Kidney tubule cell (primary cell): Measurements from ENCODE around the gene VSTM2B.

ENCODE experiments used
- DNase-seq: peaks from one replicate; pipeline ENCODE4 v3.0.0-alpha.2; 2018; ENCODE audit warnings: low spot score

Gene VSTM2B

DNA sequence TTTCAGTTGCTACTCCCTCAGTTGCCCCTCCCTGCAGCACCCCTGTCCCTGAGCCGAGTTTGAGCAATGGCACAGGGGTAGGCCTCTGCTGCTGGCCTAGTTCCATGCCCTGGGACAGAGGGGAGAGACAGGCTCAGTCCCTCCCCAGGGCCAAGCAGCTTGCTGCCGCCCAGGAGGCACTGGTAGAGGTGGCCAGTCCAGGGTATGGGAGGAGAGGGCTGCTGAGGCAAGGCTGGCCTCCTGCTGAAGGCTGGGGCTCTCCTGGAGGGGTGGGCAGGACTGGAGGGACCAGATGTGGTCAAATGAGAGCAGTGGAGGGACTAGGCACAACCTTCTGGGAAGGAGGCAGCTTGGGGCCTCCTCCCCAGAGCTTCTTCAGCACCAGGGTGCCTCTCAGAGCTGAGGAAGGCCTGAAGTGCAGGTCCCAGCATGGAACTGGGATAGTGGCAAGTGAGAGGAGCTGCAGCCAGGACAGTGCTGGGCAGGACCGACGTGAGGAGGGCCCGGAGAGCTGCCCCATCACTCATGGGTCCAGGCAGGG lies 29.8 kb upstream of the VSTM2B start:
- DNase-seq = no peak

DNA sequence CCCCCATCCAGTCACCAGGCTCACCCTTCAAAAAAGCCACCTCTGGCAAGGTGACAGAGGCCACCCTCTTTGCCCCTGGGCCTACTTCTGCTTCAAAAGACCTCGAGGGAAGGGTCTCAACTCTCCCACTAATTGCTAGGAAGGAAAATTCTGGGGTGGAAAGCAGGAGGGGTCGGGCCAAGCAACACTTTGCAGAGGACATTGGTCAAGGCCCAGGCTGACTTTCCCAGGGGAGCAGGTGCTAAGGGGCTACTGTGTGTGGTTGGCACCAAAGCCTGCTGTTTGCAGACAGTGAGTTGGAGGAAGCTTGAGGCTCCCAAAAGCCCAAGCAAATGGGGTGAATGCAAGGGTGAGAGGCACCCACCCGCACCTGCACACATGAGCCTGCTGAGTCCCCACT lies 28.6 kb upstream of the VSTM2B start:
- DNase-seq = no peak

DNA sequence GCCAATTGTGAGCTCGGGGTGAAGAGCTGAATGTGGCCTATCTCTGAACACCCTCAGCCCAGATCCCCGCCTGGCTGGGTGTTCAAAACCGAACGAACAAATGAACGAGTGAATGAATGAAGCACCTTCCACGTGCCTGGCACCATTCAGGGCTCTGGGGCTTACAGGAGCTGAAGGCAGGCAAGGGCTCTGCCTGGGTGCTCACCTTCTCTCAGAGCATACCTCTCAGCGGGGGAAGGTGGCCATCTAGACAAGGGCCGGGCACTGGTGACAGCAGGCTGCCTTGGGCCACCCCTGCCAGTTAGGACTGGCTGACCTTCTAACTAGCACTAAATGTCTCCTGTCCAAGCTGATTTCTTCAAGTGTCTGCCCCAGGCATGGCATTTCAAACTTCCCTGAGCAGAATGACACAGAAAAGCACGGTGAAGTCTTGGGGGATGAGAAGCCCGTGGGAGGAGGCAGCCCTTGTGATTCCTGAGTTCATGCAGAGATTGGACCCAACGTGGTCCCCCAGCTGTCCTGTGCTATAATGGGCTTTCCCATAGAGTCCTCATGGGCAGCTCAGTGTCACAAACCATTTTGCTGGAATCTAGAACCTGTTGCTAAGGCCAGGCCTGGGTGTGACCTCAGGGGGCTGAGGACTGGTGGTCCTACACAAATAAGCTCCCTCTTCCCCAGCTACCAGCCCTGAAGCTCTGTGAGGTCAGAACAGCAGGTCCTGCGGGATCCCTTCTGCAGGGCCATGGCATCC lies 27.9 kb upstream of the VSTM2B start:
- DNase-seq = no peak

DNA sequence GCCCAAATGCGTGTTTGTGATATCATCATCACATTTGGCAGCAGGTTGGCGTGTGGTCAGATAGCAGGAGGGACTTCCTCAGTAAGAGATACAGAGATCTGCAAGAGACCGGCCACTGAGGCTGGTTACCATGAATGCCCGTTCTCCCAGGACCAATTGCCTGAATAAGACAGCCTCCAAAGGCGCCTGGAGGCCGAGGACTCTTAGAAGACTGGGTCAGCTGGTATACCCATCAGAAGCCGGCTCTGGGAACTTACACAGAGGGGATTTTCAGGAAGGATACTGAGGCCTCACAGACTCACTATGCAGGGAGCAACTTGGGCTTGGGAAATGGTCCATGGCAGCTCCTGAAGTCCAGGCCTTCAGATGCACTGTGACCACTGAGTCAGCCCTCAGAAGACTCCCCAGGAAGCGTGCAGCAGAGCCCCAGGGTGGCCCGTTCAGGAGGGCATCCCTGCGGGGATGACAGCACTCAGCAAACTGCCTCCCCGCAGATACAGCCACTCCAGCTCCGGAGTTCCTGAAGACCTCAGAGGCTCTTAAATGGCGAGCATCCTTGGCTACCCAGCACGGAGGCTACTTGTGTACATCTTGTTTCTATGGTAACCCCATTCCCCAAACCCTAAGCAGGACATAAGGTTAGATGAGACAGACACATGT lies 26.4 kb upstream of the VSTM2B start:
- no peak for DNase-seq

DNA sequence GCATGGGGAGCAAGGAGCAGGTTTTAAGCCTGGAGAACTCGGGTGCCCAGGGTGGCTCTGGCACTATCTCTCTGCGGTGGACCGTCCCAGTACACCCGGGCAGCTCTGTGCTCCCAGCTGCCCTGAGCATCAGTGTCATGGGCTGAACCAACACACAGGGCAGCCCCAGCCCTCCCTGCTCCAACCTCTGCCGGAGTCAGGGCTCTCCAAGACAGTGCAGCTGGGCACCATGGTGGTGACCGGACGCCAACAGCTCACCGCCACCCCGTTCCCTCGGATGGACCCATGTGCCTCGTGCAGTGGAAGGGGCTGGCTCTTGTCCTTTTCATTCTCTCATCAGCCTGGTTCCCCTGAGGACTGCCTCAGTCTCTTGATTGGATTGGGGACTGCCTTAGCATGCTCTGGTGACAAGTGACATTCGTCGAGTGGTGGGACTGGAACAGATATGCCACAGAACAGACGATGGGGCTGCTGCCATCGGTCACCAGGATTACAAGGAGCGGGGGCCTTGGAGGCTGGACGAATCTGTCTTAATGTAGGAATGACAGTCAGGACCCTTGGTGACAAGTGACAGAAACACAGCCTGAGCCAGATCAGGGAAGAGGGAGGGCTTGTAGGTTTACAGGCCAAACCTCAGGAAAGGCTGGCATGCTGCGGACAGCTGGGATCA lies 25.7 kb upstream of the VSTM2B start:
- no peak for DNase-seq

DNA sequence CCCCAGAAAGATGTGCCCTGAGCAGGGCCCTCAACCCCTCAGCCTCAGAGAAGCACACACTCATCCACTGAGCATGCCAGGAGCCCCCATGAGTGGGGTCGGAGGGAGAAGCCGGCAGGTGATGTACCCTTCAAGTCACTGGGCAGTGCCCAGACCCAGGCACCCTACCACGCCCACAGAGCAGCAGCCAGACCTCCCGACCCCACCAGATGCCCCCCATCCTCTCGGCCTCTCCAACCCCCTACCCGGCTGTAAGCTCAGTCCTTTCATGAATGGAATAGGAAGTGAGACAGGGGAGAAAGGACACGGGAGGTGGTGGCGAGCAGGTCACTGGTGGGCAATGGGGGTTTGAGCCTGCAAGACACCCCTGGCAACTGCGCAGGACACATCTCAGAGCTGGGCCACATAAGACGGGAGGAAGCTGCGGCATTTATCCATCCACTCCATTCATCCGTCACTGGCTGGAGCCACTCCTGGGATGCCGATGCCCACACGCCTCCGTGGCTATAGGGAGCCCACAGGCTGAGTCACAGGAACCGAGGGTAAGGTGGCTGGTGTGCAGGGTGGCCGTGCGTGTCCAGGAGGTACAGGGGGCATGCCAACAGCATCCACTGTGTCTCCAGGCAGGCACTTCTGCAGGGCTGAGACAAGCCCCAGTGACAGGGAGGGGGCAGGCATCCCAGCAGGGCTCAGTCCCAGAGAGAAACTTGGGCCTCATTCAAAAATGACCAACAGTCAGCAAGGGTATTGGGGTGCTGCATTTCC lies 23.8 kb upstream of the VSTM2B start:
- DNase-seq = no peak

DNA sequence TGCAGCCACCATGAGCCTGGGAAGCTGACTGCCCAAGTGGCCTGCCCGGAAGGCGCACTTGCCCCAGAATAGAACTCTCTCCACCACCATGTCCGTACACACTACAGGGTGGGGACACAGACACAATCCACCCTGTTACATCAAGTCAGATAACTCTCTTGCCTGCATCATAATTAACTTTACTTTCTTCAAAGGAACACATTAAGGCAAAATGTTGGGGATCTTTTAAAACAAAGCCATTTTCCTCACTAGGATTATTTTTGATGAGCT lies 23.3 kb upstream of the VSTM2B start:
- DNase-seq = no peak

DNA sequence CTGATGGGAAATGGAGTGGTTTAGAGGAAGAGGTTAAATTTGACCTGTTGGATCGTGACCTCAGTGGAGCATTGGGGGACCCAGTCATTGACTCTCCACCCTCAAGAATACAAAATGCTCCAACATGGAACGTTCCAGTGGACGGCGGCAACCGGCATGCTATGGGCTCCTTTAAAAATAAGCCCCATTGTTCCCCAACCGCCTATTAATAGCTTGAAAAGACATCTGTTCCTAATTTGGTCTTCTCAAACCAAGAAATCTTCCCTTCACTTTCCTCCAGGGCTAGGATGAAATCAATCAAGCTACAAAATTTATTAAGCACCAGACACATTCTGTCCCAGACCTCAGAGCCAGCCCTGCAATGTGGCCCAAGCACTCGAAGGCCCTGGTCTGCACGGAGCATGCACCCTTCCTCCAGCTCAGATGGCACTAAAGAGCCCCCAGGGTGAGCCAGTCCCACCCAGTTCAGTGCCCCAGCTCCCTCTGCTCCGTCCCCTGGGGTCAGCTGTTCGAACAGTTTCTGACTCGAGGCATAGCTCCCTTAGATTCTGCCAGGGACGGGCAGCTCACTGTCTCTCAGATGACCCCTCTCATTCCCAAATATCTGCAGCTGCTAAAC lies 22.5 kb upstream of the VSTM2B start:
- no peak for DNase-seq

DNA sequence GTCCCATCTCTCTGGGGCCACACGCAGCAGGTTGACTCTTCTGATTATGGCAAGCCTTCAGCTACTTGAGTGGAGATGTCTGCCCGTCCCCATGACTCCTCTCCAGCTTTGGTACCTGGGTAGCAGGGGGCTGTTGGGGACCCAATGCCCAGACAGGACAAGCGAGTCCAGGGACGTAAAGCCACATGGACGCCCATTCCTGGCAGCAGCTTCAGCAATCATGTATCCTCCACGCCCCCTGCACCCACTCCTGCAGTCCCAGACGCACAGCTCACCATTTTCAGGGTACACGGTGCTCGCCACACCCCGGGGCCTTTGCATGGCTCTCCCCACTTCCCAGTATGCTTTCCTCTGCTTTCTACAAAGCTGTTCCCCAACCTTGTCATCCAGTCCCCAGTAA lies 22.0 kb upstream of the VSTM2B start:
- no peak for DNase-seq

DNA sequence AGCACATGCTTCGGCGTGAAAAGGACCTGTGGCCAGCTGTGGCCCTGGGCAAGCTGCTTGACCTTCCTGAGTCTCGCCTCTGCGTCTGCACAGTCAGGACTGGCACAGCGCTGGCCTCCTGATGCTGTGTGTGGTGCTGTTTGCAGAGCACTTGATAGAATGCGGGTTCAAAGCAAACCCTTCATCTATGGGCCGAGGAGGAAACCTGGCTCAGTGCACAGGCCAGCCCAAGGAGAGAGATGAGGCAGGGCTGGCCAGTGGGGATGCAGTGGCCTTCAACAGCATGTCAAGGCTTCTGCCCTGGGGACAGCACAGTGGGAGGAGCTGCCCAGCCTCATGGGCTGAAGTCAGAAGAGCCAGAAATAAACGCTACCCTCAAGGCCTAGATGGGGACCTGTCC lies 21.3 kb upstream of the VSTM2B start:
- no peak for DNase-seq

DNA sequence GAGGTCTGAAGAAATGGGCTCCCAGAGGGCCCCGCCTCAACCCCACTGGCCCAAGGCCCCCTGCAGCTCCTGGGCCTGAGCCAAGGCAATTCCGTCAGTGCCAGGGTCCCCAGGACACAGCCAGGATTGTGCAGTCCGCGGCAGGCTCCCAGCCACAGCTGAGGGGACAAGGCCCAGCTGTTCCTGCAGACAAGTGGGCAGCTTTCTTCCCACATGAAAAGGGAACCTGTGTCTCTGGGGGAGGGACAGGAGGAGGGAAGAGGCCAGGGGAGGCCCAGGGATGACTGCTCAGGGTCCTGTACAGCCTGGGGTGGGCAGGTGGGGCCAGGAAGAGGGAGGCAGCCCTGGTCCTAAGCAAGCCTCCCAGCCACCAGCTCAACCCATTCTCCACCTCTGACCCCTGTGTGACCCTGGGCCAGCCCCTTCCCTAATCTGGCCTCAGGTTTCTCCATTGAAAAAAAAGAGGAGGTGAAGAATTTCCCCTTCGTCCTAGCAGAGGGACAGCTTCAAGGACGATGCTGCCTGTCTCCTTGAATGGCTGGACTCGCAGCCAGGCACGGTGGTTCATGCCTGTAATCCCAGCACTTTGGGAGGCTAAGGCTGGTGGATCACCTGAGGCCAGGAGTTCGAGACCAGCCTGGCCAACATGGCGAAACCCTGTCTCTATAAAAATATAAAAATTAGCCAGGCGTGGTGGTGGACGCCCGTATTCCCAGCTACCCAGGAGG lies 20.5 kb upstream of the VSTM2B start:
- DNase-seq = no peak

DNA sequence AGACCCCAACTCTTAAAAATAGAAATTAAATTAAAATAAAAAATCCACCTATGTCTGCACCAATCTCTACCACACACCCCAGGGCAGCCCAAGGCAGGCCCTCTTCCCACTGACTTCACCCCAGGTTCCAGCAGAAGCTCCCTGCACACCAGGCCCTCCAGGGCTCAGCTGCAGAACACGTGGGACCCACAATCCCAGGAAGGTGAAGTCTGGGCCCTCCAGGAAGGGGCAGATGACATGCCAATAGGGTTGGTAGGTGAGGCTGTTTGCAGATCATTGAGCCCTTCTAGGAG lies 19.2 kb upstream of the VSTM2B start:
- no peak for DNase-seq

DNA sequence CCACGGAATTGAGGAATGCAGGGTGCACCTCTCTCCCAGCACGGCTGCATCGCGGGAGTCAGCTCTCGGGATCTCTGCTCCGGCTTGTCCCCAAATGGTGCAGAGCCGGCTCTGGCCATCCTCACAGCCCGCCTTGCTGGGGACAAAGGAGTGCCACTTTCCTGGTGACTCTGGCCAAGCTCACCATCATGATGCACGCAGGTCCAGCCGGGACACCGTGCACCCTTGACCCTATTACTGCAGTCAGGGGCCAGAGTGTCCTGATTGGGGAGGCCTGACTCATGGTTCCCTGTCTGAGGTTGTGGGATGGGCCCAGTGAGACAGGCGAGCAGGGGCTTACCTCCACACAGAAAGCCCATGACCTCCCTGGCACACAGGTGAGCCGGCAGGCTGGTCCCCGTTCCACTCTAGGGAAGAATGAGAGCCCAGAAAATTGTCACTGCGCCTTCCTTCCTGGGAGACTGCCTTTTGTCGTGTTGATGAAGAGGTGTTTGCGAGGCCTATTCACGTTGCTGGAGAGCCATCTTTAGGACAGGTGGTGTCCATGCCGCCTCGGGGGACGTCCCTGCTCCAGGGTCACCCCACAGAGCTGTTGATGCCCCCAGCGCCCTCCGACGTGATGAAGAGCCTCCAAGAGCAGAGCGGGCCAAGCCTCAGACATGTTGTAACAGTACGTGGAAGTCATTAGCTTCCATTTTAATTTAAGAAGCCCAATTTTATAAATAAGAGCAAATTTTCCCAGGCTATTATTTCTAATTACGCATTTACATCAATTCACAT lies 18.5 kb upstream of the VSTM2B start:
- DNase-seq = no peak

DNA sequence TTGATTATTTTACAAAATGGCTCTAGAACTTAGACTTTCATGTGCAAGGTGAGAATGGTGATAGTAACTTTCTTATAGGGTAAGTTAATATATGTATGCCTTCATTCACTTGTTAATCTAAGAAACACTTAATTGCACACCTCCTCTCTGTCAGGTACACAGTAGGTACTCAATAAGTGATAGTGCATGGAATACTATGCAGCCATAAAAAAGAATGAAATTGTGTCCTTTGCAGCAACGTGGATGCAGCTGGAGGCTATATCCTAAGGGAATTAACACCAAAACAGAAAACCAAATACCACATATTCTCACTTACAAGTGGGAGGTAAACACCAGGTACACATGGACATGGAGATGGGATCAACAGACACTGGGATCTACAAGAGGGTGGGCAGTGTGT lies 17.6 kb upstream of the VSTM2B start:
- DNase-seq = no peak

DNA sequence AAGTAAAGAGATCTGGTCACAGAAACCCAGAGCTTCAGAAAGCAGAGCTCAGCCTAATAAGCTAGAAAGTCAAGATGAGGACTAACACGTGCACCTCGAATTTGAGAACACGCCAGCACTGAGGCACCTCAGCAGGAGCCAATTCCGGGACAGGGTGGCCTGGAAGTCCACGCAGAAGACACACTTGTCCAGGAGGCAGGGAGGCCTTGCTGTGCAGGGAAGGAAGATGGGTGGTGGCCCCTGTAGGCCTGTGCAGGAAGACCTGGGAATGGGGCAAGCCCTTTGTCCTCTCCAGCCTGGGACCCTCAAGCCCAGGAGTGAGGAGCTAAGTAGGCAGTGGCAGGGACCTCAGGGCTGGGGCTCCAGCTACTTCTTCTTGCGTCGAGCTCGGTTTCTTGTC lies 16.3 kb upstream of the VSTM2B start:
- DNase-seq = no peak

DNA sequence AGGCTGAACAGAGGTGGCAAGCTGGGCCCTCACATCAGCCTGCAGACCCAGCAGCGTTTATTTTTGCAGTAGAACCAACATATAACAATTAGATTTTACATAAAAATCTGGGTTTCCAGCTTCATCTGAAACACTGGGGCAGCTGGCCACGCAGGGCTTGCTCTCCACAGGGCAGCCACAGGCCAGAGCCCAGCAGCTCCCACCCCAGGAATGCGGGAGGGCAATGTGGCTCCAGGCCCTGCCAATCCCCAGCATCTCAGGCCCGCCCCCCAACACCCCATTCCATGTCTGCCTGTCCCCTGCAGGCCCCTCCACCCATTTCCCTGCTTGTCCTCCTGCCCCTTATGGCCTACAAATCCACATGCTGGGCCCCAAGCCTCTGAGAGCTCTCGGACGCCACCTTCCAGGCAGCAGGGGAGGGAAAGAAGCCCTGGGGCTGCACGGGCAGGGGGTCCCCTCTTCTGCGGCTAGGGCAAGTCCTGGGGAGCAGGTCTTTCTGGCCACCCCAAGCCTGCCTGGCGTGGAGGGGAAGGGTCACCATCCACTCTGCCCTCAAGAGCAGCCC lies 15.0 kb upstream of the VSTM2B start:
- no peak for DNase-seq

DNA sequence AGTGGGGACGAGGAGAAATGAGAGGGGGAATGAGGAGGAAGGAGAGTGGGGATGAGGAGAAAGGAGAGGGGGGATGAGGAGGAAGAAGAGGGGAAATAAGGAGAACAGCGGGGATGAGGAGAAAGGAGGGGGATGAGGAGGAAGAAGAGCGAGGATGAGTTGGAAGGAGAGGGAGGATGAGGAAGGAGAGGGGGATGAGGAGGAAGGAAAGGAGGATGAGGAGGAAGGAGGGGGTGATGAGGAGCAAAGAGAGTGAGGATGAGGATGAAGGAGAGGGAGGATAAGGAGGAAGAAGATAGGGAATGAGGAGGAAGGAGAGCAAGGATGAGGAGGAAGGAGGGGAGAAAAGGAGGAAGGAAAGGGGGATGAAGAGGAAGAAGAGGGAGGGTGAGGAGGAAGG lies 14.0 kb upstream of the VSTM2B start:
- DNase-seq = no peak

DNA sequence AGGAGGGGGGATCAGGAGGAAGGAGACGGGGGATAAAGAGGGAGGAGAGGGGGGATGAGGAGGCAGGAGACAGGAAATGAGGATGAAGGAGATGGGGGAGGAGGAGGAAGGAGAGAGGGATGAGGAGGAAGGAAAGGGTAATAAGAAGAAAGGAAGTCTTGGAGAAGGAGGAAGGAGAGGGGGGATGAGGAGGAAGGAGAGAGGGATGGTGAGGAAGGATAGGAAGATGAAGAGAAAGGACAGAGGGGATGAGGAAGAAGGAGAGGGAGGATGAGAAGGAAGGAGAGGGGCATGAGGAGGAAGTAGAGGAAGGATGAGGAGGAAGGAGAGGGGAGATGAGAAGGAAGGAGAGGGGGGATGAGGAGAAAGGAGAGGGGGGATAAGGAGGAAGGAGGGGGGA lies 13.0 kb upstream of the VSTM2B start:
- no peak for DNase-seq

DNA sequence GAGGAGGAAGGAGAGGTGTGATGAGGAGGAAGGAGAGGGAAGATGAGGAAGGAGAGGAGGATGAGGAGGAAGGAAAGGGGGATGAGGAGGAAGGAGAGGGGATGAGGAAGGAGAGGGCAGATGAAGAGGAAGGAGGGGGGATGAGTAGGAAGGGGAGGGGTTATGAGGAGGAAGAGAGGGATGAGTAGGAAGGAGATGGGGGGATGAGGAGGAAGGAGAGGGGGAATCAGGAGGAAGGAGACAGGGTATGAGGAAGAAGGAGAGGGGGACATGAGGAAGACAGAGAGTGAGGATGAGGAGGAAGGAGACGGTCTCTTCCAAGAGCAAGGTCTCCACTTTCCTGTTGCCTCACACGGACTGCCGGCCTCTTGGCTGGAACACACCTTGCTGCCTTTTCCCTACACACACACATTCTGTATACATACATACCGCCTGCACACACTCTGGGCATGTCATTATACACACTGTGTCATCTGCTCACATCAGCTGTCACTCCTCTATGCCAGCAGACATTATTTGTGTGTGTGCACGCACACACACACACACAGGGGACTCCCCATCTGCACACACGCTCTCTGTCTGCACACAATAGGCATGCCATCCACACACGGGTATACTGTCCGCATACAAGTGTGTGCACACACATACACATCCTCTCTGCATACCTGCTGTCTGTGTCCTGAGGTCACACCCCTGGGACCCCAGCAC lies 11.1 kb upstream of the VSTM2B start:
- no peak for DNase-seq

DNA sequence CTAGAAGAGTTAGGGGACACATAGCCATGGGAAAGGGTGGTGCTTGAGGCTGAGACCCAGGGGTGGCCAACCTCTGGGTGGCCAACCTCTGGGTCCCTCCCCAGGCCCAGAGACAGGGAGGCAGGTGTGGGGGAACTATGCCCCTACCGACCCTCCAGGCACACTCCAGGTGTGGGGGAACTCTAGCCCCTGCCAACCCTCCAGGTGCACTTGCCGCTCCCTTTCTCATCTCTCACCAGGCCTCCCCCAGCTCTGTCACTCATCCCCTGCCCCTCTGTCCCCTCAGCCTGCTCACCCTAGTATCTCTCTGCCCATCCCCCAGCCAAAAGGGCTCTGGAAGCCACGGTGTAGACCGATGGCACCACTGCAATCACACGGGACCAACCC lies 10.6 kb upstream of the VSTM2B start:
- no peak for DNase-seq
